GM19240 (cell line): ENCODE results near the gene SLC5A2.
"Not testable (repeated sequence)": the region's sequence is repeated elsewhere in the genome, so short reads cannot be mapped to it uniquely, and the experiment has no call there.

ENCODE experiments used
- DNase-seq: peaks from one replicate; pipeline ENCODE4 v3.0.0; 2011; ENCODE audit warnings: low spot score; ENCODE audit not compliant: insufficient read length

The SLC5A2 gene

DNA sequence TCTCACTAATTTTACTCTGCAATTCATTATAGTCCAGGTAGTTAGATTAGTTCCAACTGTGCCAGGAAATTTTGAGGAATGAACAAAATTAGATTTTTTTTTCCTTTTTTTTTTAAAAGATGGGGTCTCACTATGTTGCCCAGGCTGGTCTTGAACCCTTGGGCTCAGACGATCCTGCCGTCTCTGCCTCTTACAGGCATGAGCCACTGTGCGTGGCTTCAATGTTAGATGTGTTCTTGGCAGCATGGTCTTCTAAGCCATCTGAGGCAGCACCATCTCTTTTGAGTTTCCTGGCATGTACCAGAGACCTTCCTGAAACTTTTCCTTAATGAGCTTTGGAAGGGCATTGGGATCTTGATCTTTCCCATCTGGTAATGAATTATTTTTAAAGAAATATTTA is 42.2 kb downstream of the SLC5A2 start:
- no peak for DNase-seq

DNA sequence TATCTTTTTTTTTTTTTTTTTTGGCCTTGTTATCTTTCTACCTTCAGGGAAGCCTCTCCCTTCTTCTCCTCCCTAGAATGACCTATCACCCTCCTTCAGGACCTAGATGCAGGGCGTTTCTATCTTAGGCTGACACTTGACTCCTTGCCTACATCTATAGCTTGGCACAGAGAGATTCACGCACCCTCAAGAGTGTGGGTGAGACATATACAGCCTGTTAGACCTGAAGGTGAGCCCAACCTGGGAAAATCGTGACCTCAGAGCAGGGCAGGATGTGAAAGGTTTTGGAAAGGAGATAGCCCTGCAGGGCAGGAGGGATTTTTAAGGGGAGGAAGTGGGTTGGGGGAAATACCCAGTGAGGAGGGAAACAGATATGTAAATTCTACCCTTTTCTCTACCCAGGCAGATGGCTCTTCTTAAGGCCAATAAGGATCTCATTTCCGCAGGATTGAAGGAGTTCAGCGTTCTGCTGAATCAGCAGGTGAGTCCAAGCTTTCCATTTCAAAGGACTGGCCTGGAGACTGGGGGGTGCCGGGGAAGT is 44.9 kb downstream of the SLC5A2 start, which contains the start of gene AHSP:
Gene AHSP (plus strand): TSS at position 167 of the 541 bp plus-strand sequence. CDS start 240 bp downstream, at position 407.
- no peak for DNase-seq

DNA sequence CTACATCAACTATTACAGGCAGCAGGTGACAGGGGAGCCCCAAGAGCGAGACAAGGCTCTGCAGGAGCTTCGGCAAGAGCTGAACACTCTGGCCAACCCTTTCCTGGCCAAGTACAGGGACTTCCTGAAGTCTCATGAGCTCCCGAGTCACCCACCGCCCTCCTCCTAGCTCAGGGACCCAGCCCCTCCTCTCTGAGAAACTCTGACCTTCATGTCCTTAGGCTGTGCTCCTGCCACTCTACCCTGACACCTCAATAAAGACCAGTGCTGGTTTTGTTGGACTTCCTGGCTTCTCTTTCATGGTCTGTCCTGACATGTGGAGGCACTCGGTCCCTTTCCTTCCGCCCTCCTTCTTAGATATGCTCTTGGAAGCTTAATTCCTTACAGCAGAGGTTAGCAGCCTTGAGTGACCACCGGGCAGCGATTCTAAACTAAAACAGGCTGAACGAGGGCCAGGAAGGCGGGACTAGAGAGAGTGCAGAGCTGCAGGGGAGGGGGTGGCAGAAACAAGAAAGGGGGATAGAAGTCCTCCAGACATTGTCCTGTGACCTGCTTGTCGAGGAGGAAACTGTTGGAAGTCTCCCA is 45.7 kb downstream of the SLC5A2 start:
- DNase-seq, result no peak

DNA sequence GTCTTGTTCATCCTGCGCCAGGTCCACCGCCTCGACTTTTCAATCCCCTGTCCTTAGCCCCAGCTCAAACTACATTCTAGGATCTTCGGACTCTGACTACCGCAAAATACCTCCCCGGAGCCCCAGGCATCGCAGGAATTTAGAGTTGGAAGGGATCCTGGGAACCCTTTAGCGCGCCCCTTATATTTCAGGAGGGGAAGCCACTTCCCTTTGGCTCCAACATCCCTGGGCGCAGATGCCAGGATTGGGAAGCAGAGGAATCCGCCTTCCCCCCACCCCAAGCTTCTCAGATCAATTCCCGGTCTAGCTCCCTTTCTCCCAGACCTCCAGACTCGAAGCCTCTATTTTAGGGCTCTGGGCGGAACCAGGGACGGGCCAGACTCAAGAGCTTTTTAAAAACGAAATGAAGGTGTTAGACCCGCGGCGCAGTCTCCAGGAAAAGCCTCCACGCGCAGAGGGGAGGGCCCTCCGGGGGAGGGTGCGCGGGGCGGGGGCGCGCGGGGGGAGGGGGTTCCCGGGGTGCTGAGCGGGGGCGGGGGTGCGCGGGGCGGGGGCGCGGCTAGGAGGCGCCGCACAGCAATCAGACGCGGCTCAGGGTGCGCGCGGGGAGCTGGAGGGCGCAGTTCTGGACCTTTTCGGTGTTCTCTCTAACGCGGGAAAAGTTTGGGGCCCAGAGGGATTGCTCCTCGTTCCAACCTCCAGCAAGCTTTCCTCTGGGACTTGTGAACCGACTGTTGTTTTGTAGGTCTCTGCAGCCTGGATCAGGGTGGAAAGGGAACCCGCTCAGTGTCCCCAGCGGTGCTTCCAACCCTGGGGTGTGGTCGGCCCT is 46.4 kb downstream of the SLC5A2 start:
- no peak for DNase-seq

- DNase-seq, result no peak
Measured at GRCh38 chr16:31529937-31530312, 47.0 kb downstream of the SLC5A2 start.

GRCh38 chr16:31530405-31530804 is 47.5 kb downstream of the SLC5A2 start:
- no peak for DNase-seq

DNA sequence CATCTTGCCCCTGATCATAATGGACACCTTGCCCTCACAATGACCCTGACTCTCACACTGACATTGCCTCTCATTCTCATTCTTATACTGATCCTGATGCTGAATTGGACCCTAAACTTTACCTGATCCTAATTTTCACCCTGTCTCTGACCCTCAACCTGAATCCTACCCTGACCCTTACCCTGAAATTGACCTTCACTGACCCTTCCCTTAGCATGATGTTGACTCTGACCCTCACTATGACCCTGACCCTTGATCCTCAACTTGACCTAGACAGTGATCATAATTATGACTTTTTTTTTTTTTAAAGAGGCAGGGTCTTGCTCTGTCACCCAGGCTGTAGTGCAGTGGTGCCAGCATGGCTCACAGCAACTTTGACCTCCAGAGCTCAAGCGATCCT is 48.2 kb downstream of the SLC5A2 start:
- DNase-seq, result no peak

DNA sequence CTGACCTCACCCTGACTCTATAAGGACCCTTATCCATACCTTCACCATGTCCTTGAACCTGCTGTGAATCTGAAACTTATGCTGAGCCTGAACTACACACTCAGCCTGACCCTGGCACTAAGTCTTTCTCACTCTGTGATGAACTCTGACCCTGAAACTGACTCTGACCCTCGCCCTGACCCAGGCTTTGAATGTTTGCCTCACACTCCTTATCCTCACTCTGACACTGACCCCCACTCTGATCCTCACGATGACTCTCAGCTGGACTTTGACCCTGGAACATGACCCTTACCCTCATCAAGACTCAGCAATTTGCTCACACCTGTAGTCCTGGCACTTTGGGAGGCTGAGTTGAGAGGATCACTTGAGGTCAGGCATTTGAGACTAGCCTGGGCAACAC is 49.2 kb downstream of the SLC5A2 start:
- no peak for DNase-seq

DNA sequence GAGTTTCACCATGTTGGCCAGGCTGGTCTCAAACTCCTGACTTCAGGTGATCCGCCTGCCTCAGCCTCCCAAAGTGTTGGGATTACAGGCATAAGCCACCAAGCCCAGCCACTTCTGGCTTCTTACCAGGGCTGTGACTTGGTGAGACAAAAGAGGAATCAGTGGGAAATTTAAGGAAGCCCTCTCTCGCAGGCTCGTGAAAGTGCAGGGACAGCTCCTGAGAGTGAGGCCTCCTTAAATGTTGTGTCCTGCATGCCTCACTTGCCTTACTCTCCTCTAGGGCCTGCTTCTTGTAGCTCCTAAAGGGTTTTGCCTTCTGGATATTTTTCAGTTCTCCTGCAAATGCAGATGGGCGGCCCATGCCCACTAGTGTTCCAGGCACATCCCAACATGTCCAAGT is 50.0 kb downstream of the SLC5A2 start:
- no peak for DNase-seq

- DNase-seq, result no peak
Measured at GRCh38 chr16:31535737-31536136, 52.8 kb downstream of the SLC5A2 start.

GRCh38 chr16:31536804-31537361 is 54.0 kb downstream of the SLC5A2 start:
- DNase-seq, result no peak

DNA sequence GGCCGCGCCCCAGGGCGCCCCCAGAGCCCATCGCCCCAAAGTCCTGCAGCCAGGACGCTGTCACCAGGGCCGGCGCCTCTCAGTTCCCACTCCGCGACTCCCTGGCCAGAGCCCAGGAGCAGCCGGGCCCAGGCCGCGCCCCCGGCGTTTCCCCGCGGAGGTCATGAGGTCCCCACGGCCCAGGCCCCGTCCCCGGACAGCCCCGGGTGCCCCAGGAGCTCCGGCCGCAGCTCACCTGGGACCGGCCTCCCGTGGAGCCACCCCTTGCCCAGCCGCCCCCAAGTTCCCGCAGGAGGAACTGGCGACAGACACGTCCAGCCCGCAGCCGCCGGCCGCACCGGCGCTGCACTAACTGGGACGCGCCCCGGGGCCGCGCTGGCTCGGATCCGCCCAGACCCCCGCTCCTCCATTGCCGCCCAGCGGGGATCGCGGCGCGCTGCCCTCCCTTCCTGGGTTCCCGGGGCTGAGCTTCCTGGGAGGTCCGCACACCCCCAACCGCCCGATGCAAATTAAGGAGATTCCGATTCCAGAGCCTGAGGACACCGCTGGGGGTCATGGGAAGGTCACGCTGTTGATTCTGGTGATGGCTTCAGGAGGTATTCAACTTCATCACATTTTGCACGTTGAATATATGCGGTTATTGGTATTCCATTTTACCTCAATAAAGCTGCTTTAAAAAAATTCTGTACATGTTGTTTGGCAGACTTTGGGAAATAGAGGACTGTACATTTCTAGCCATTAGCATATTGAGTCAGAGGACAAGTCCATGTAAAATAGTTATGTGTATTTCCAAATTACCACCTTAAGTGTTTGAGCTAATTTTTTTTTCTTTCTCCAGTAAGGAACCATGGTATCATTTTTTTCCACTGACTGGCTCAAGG is 54.7 kb downstream of the SLC5A2 start:
- DNase-seq, result no peak

DNA sequence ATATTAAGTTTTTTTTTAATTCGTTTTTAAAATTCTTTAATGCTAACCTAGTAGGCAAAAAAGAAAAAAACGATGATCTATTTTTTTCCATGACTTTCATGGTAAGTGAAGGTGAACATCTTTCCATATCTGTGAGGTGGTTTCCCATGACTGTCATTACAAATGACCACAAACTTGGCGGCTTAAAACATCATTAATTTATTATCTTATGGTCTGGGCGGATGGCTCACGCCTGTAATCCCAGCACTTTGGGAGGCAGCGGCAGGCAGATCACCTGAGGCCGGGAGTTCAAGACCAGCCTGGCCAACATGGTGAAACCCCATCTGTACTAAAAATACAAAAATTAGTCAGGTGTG is 55.3 kb downstream of the SLC5A2 start:
- DNase-seq, result not testable (repeated sequence)

DNA sequence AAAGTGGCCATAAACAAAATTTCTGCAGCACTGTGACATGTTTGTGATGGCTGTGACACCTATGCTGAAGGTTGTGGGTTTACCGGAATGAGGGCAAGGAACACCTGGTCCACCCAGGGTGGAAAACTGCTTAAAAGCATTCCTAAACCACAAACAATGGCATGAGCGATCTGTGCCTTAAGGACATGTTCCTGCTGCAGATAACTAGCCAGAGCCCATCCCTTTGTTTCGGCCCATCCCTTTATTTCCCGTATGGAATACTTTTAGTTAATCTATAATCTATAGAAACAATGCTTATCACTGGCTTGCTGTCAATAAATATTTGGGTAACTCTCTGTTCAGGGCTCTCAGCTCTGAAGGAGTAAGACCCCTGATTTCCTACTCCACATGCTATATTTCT is 56.8 kb downstream of the SLC5A2 start:
- not testable (repeated sequence) for DNase-seq
